Left ventricle myocardium inferior (tissue), 1 donor: ENCODE data around the gene LTB4R. TPM values are rescaled to one million over a fixed set of nuclear protein-coding genes. Genes with fewer than 3 reads are reported as not detected.

Experiments used
- DNase-seq: peaks from one replicate; pipeline ENCODE4 v3.0.0-alpha.2; 2020
- H3K27ac ChIP-seq: fragments of 200-600 bp; replicated peaks from 2 replicates; pipeline ENCODE4 v1.8.0; 2021
- H3K27me3 ChIP-seq: fragments of 200-600 bp; 2 replicates; pipeline ENCODE4 v1.8.0; 2021; ENCODE audit warnings: low read depth
- H3K36me3 ChIP-seq: fragments of 200-600 bp; 2 replicates; pipeline ENCODE4 v1.8.0; 2021
- H3K4me1 ChIP-seq: fragments of 200-600 bp; 2 replicates; pipeline ENCODE4 v1.8.0; 2021
- H3K4me3 ChIP-seq: fragments of 200-600 bp; 2 replicates; pipeline ENCODE4 v1.8.0; 2021; ENCODE audit warnings: mild to moderate bottlenecking, moderate library complexity
- H3K9me3 ChIP-seq: fragments of 200-600 bp; replicated peaks from 2 replicates; pipeline ENCODE4 v1.8.0; 2021
- CTCF ChIP-seq: fragments of 200-600 bp; IDR thresholded peaks from 2 replicates; pipeline ENCODE4 v1.8.0; 2021; ENCODE audit warnings: antibody characterized with exemption, mild to moderate bottlenecking, borderline replicate concordance
- intact Hi-C: fragments of 100-400 bp; cut with micrococcal nuclease; formaldehyde crosslinking; loops from one replicate; pipeline ENCODE4 v1.11.0; 2022
- total RNA-seq: library from RNA; stranded (reverse); fragmentation: NEBNext Ultra II Directional; extraction: Animal tissue kit (Norgen Biotek cat#: 25700); gene quantifications from one replicate; pipeline ENCODE4 v1.2.1, GENCODE V29; 2021
- donor health status: DM: no; HTN: yes; CAD: no; lungs with severe emphysema.

The LTB4R gene
- total RNA-seq, 1 donor from 2014 or later: 1.8 TPM

DNA sequence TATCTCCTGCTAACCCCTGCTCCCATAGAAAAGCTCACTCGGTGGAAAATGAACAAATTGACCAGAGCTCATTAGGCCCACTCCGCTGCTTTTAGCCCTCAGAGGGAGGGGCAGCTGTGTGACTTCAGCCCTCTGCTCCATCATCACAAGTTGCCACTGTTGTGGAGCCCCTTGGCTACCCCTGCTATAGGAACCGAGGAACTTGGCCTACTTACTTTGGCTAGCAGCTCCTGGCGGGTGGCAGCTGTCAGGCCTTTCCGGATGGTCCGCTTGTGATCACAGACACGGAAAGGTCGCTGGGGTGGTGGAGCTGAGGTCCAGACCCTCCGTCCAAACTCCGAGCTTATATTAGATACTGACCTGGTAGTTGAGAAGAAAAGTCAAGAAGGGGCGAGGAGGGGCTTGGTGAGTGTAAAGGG, 4.1 kb upstream of the LTB4R start:
- Histone ChIP-seq H3K27ac (no peak overlapping the region), H3K4me3 (no peak overlapping the region), H3K9me3 (no peaks in the 10 kb centered on the region), H3K27me3 (no peaks in the 10 kb centered on the region), H3K4me1 (peaks cover 45% of the 10 kb centered on the region), H3K36me3 (peaks cover 52% of the 10 kb centered on the region)
- intact Hi-C loops: no loop called here
- no peak for TF ChIP-seq CTCF
- DNase-seq: no peak

- Histone ChIP-seq H3K9me3 (no peaks in the 10 kb centered on the region), H3K4me3 (no peak within 1 kb of the TSS), H3K4me1 (peaks cover 51% of the 10 kb centered on the region), H3K27me3 (no peaks in the 10 kb centered on the region), H3K27ac (no peak within 1 kb of the TSS), H3K36me3 (peaks cover 46% of the 10 kb centered on the region)
- intact Hi-C loops: no loop called here
- TF ChIP-seq CTCF: peak; percentile 94
- DNase-seq: peak; percentile 45
Measured at GRCh38 chr14:24307575-24308341, 3.5 kb upstream of the LTB4R start, which contains the start of gene CIDEB. CIDEB (minus strand) TSS chr14:24307977; CDS start chr14:24307858, 119 bp downstream.

DNA sequence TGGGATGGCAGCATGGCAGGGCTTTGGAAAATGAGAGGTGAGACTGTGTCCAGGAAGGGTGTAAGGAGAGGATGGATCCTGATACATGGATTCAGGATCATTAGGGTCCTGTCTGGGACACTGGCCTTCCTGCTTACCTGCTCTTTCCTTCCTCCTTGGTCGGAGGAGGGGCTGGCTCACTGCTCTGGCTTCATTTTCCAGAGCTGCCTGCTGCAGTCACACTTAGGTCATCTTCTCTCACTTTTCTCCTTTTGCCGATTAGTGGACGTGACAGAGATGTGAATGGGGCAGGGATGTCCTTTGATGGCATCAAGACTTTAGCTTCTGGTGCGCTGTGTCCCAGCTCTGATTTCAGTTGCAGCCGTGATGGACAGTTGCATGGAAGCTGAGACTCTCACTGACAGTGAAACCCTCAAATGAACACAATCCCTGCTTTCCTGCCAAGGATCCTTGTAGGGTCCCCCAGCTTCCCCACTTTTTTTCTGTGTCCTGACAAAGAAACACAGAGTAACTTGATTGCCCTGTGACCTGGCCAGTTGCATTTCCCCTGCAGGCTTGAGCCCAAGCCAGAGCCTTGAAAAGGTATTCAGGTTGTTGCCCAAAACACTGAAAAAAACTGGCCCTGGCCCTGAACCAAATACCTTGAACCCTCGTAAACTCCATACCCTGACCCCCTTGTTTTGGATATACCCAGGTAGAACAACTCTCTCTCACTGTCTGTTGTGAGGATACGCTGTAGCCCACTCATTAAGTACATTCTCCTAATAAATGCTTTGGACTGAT, 2.8 kb upstream of the LTB4R start:
- peaks cover 38% of the 10 kb centered on the region for H3K36me3 ChIP-seq
- H3K9me3 ChIP-seq: no peaks in the 10 kb centered on the region
- H3K27me3 ChIP-seq: no peaks in the 10 kb centered on the region
- peak; percentile 20 for TF ChIP-seq CTCF
- H3K4me3 ChIP-seq: no peak overlapping the region
- peaks cover 58% of the 10 kb centered on the region for H3K4me1 ChIP-seq
- intact Hi-C loops: no loop called here
- DNase-seq: no peak
- no peak overlapping the region for H3K27ac ChIP-seq

- H3K27me3 ChIP-seq: no peaks in the 10 kb centered on the region
- no peak for TF ChIP-seq CTCF
- H3K9me3 ChIP-seq: no peaks in the 10 kb centered on the region
- intact Hi-C loops: no loop called here
- H3K4me3 ChIP-seq: peak within 1 kb of the TSS; percentile 70
- H3K36me3 ChIP-seq: peaks cover 26% of the 10 kb centered on the region
- H3K27ac ChIP-seq: peak within 1 kb of the TSS; percentile 88
- H3K4me1 ChIP-seq: peaks cover 70% of the 10 kb centered on the region
- DNase-seq: no peak
Measured at GRCh38 chr14:24309538-24310264, 1.6 kb upstream of the LTB4R start, which contains the start of gene LTB4R2. LTB4R2 (plus strand) TSS chr14:24310140; CDS start chr14:24310665, 525 bp downstream.

DNA sequence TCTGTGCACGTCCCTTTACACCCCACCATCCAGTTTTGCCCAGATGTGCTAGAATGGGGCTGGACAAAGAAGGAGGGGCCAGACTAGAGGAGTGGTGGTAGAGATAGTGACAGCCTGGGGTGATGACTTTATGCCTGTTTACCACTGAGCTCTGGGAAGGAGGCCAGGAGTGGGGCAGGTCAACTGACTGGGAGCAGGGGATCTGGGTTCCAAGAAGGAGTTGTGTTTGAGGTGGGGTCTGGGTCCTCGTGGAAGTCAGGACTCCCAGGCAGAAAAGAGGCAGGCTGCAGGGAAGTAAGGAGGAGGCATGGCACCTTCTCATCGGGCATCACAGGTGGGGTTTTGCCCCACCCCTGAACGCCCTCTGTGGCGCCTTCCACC, 1.0 kb upstream of the LTB4R start:
- Histone ChIP-seq H3K9me3 (no peaks in the 10 kb centered on the region), H3K36me3 (peaks cover 21% of the 10 kb centered on the region), H3K4me1 (peaks cover 75% of the 10 kb centered on the region), H3K4me3 (peak overlapping the region; percentile 70), H3K27me3 (no peaks in the 10 kb centered on the region), H3K27ac (peak overlapping the region; percentile 88)
- intact Hi-C loops: no loop called here
- no peak for DNase-seq
- TF ChIP-seq CTCF: no peak
